ENCODE measurements around the gene ENPP6. TPM values are rescaled to one million over a fixed set of nuclear protein-coding genes. Genes with fewer than 3 reads are reported as not detected.

ENPP6 gene
- total RNA-seq, 6 donors from 2014 or later, result 0.30 to 0.37 (median 0.34) TPM; not detected in 3

GRCh38 chr4:184097815-184098214 is 119.9 kb downstream of the ENPP6 start:
- Histone ChIP-seq H3K9me3 (no peaks in the 10 kb centered on the region), H3K36me3 (no peaks in the 10 kb centered on the region), H3K27me3 (no peaks in the 10 kb centered on the region), H3K4me1 (peaks cover 0 to 9% (median 9%) of the 10 kb centered on the region in 4 donors), H3K4me3 (no peak overlapping the region), H3K27ac (peak overlapping the region in 1 of 4 donors; percentile 17)
- ATAC-seq (ENCODE audit: low FRiP score in 2 of 2) (no peak), DNase-seq (peak in 1 of 2 donors; percentile 52)
- 94 to 97% methylated on average over 11 to 13 of the region's 13 CpGs for WGBS, 2 donors
- no peak for TF ChIP-seq EP300 (IDR thresholded peaks at IDR 0.05)
- no peak for TF ChIP-seq POLR2A (IDR thresholded peaks at IDR 0.05)
- no peak for TF ChIP-seq POLR2AphosphoS5 (IDR thresholded peaks at IDR 0.05)
- no peak for TF ChIP-seq CTCF (IDR thresholded peaks at IDR 0.05)

- H3K27ac ChIP-seq, result peak overlapping the region in 3 of 4 donors; percentile 17 to 65 (median 49)
- peak; percentile 39 to 86 for DNase-seq
- 50 to 65% methylated on average over 6 to 26 of the region's 26 CpGs for WGBS, 2 donors
- no peaks in the 10 kb centered on the region for H3K36me3 ChIP-seq
- TF ChIP-seq POLR2A (IDR thresholded peaks at IDR 0.05) (no peak), CTCF (IDR thresholded peaks at IDR 0.05) (peak in 3 of 6 experiments; percentile 30 to 37 (median 30)), POLR2AphosphoS5 (IDR thresholded peaks at IDR 0.05) (peak in 1 of 2 donors; percentile 15)
- peak overlapping the region in 3 of 4 donors; percentile 5 to 34 (median 29) for H3K4me3 ChIP-seq
- ATAC-seq (ENCODE audit: low FRiP score in 2 of 2), result peak; percentile 72 to 74
- peaks cover 0 to 9% (median 9%) of the 10 kb centered on the region in 4 donors for H3K4me1 ChIP-seq
- H3K27me3 ChIP-seq, result no peaks in the 10 kb centered on the region
- H3K9me3 ChIP-seq, result no peaks in the 10 kb centered on the region
Measured at GRCh38 chr4:184097241-184097605, 120.5 kb downstream of the ENPP6 start.

- Histone ChIP-seq H3K9me3 (no peaks in the 10 kb centered on the region), H3K27me3 (no peaks in the 10 kb centered on the region), H3K36me3 (no peaks in the 10 kb centered on the region), H3K4me3 (peak overlapping the region in 3 of 4 donors; percentile 5 to 34 (median 29)), H3K27ac (peak overlapping the region in 3 of 4 donors; percentile 17 to 65 (median 49)), H3K4me1 (peaks cover 0 to 9% (median 9%) of the 10 kb centered on the region in 4 donors)
- 67 to 85% methylated on average over 12 to 13 of the region's 13 CpGs for WGBS, 2 donors
- ATAC-seq (ENCODE audit: low FRiP score in 2 of 2) (peak in 1 of 2 donors; percentile 37), DNase-seq (no peak)
- no peak for TF ChIP-seq CTCF (IDR thresholded peaks at IDR 0.05)
- TF ChIP-seq POLR2A (IDR thresholded peaks at IDR 0.05), result no peak
- TF ChIP-seq POLR2AphosphoS5 (IDR thresholded peaks at IDR 0.05), result no peak
- no peak for TF ChIP-seq EP300 (IDR thresholded peaks at IDR 0.05)
Measured at GRCh38 chr4:184096561-184097240, 121.0 kb downstream of the ENPP6 start.

GRCh38 chr4:184094532-184095159 is 123.0 kb downstream of the ENPP6 start:
- TF ChIP-seq EP300 (IDR thresholded peaks at IDR 0.05) (no peak), POLR2AphosphoS5 (IDR thresholded peaks at IDR 0.05) (no peak), CTCF (IDR thresholded peaks at IDR 0.05) (no peak), POLR2A (IDR thresholded peaks at IDR 0.05) (no peak)
- H3K27ac ChIP-seq, result no peak overlapping the region
- H3K27me3 ChIP-seq, result no peaks in the 10 kb centered on the region
- H3K4me1 ChIP-seq, result peaks cover 0 to 9% (median 4%) of the 10 kb centered on the region in 4 donors
- ATAC-seq (ENCODE audit: low FRiP score in 2 of 2) (no peak), DNase-seq (no peak)
- WGBS, 2 donors, result 73 to 83% methylated on average over 8 of the region's 8 CpGs
- no peaks in the 10 kb centered on the region for H3K36me3 ChIP-seq
- no peaks in the 10 kb centered on the region for H3K9me3 ChIP-seq
- no peak overlapping the region for H3K4me3 ChIP-seq

Measured in upper lobe of left lung (tissue), 6 donors.